M059J (cell line): Measurements from ENCODE around the gene B9D2. TPM values are rescaled to one million over a fixed set of nuclear protein-coding genes. Genes with fewer than 3 reads are reported as not detected.
"Not testable (repeated sequence)": the region's sequence is repeated elsewhere in the genome, so short reads cannot be mapped to it uniquely, and the experiment has no call there.

Experiments used
- DNase-seq: peaks from one replicate; pipeline ENCODE4 v3.0.0-alpha.2; 2012; ENCODE audit warnings: low read depth
- total RNA-seq: library from RNA; depleted of rRNA; stranded (reverse); fragments of >200 nt; shearing (Covaris generic); gene quantifications from 2 replicates; pipeline ENCODE4 v1.2.3, GENCODE V29; 2014

B9D2 gene
- total RNA-seq, 1 experiment from 2014 or later: 8.2 TPM

DNA sequence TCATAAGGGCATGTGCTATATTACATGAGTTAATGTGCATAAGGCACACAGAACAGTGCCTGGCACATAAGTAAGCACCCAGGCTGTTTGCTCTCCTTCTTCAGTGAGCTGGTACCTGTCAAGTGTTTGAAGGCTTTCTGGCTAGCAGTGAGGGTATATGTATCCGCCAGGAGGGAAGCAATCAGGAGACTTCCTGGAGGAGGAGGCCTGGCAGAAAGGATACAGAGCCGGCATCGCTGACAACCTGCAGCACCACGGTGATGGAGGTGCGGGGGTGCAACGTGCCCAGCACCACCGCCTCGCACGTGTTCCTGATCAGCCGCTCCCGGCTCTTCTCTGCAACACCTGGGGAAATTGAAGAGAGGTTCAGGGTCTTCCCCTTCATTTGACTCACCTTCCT is 27.7 kb upstream of the B9D2 start:
- no peak for DNase-seq

DNA sequence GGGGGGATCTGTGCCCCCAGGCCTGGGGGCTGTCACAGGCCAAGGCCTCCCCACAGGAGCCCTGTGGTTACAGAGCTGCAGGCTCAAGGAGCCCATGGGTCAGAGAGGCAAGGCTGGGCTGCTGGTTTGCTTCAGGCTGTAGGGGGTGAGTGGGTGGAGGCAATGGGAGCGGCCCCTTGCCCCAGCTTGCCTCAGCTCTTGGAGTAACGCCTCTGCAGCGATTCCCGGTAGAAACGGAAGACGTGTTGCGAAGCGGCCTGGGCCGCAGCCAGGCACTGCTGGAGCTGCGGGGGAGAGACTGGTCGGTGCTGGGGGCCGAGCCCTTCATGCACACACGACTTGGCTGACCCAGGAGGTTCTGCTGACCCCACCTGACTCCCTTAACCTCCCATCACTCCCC is 22.5 kb upstream of the B9D2 start:
- no peak for DNase-seq

DNA sequence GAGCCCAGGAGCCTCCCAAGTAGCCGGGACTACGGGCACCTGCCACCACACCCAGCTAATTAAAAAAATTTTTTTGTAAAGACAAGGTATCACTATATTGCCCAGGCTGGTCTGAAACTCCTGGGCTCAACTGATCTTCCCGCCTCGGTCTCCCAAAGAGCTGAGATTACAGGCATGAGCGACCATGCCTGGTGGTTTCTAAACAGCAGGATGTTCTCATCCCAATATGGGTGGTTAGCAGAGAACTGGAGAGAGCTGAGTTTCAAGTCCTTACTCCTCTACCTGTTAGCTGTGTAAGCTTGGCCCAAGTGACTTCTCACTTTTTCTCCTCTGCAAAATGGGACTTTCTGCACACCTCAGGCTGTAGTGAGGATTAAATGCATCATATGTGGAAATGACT is 20.4 kb upstream of the B9D2 start:
- DNase-seq: no peak

DNA sequence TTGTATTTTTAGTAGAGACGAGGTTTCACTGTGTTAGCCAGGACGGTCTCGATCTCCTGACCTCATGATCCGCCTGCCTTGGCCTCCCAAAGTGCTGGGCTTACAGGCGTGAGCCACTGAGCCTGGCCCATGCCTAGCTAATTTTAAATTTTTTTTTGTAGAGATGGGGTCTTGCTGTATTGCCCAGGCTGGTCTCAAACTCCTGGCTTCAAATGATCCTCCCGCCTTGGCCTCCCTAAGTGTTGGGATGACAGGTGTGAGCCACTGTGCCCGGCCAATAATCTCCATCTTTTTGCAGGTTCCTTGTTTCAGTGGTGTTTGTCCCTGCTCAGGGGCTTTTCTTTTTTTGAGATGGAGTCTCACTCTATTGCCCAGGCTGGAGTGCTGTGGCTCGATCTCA is 17.6 kb upstream of the B9D2 start:
- DNase-seq: not testable (repeated sequence)

DNA sequence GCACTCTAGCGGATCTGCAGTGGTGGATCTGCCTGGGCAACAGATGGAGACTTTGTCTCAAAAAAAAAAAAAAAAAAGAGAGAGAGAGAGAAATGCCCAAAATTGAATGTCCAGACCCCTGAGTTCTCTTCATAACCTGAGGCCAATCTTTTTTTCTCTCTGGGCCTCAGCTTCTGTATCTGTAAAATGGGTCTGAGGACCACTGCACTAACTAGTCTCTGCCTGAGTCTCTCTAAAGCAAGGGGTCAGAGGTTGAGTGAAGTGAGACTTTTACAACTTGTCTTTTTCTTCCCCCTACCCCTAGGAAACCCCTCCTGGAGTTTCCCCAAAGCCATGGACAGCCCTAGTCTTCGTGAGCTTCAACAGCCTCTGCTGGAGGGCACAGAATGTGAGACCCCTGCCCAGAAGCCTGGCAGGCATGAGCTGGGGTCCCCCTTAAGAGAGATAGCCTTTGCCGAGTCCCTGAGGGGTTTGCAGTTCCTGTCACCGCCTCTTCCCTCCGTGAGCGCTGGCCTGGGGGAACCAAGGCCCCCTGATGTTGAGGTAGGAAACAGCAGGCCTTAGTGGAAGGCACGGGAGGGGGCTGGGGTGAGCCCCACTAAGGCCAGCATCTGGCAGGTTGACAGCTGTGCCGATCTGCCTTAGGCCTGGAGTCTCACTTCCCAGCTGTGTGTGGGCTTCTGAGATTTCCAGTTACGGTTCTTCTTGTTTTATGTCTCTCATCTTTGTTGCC is 14.2 kb upstream of the B9D2 start:
- DNase-seq: no peak

DNA sequence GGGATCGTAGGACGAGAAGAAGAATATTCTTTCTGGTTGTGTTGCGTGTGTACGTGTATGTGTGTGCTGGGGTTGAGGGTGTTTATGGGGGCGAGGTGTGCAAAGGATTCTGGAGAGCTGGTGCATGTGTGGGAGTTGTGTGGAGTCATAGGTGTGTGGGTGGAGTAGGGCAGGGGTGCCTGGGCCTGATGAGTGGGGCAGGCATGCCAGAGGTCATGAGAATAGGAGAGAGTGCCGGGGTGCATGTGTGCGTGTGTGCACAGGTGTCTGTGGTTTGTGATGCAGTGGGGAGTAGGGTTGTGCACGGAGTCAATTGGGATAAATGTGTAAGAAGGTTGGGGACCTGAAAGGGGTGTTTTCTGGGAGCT is 13.0 kb upstream of the B9D2 start:
- DNase-seq: no peak

DNA sequence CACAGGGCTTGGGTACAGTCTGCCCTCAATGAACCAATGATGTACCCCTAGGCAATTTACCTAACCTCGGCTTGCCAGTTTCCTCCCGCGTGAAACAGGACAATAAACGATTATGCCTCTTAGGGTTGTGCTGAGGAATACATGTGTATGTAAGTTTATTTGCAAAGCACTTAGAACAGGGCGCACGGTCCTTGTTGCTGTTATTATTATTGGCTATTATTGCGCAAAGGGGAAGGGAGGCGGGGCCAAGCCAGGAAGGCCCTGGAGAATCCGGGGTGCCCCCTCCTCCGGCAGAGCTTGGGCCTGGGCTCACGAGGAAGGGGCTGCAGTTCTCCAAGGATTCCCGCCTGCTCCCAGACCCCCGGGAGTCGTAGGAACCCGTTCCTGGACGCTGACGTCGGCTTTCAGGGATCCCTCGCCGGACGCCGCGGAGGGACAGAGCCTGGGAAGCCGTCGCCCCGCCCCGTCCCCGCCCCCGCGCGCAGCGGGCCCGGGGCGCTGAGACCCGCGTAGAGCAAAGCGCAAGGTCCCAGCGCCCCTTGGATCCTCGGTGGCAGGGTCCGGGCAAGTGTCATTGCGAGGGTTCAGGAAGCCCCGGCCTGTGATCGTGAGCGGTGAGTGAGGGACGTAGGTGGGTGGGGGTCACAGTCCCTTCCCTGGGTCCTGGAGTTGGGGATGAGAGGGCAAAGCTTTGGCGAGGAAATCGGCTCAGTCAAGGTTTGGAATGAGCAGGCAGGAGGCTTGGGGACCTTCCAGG is 12.5 kb upstream of the B9D2 start, which contains the start of gene TMEM91:
TSS of gene TMEM91 (plus strand) at position 293 of the 757 bp plus-strand sequence. CDS start 1,777 bp downstream, outside the sequence.
- DNase-seq: no peak

DNA sequence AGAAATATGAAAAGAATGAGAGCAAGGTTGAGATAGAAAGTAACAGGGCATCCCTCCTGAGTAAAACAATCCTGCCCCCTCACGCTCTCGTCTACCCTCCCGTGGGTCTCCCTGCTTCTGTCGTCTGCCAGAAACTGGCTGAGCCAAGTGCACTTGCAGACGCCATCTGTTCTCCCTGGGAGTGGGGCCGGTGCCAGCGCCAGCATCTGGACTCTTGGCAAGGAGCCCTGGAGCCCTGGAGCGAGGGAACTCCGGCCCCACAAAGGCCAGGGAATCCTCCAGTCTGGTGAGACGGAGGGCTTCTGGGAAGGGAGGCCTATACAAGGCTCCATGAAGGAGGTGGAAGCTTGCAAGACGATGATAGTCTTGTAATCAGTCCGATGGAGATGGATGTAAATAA is 10.0 kb upstream of the B9D2 start:
- peak; percentile 87 for DNase-seq

DNA sequence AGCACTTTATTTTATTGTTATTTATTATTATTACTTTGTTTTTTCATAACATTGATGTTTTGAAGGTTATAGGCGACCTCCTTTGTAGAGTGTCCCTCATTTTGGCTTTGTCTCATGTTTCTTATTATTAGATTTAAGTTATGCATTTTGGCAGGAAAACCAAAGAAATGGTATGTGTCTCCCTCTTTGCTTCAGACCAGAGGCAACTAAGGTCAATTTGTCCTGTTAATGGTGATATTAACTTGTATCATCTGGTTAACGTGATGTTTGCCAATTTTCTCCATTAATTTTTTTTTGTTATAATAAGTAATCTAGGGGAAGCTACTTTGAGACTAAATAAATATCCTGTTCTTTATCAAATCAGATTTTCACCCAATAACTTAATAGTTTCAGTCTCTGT is 8.6 kb upstream of the B9D2 start:
- no peak for DNase-seq

DNA sequence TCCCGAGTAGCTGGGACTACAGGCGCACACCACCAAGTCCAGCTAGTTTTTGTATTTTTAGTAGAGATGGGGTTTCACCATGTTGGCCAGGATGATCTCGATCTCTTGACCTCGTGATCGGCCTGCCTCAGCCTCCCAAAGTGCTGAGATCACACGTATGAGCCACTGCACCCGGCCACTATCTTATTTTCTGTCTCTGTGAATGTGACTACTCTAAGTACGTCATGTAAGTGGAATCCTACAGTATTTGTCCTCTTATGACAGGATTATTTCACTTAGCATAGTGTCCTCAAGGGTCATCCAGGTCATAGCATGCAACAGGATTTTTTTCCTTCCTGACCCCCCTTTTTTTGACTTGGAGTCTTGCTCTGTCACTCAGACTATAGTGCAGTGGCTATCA is 7.6 kb upstream of the B9D2 start:
- no peak for DNase-seq

DNA sequence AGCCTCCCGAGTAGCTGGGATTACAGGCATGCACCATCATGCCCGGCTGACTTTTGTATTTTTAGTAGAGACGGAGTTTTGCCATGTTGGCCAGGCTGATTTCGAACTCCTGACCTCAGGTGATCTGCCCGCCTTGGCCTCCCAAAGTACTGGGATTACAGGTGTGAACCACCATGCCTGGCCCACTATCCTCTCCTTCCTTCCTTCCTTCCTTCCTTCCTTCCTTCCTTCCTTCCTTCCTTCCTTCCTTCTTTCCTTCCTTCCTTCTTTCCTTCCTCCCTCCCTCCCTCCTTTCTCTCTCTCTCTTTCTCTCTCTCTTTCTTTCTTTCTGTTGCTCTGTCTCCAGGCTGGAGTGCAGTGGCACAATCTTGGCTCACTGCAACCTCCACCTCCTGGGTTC is 7.2 kb upstream of the B9D2 start:
- DNase-seq: not testable (repeated sequence)

DNA sequence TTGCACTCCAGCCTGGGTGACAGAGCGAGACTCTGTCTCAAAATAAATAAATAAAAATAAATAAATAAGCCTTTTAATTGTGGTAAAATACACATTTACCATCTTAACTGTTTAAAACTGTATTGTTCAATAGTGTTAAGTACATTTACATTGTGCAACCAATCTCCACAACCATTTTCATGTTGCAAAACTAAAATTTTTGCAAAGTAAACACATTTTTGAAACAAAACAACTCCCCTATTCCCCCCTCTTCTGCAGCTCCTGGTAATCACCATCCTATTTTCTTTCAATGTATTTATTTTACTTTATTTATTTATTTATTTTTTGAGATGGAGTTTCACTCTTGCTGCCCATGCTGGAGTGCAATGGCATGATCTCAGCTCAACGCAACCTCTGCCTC is 5.8 kb upstream of the B9D2 start:
- DNase-seq: no peak

DNA sequence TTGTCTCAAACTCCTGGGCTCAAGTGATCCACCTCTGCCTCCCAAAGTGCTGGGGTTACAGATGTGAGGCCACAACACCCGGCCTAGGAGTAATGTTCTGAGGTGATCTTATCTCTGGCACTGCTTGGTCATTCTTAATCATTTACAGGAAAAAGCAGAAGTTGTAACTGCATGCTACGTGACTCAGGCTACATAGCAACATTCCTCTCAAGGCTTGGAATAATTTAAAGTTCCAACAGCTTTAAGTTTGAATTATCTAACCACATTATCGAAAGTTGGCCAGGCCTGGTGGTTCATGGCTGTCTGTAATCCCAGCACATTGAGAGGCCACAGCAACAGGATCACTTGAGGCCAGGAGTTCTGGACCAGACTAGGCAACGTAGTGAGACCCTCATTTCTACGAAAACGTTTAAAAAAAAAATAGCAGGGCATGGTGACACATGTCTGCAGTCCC is 3.9 kb upstream of the B9D2 start:
- peak; percentile 92 for DNase-seq

DNA sequence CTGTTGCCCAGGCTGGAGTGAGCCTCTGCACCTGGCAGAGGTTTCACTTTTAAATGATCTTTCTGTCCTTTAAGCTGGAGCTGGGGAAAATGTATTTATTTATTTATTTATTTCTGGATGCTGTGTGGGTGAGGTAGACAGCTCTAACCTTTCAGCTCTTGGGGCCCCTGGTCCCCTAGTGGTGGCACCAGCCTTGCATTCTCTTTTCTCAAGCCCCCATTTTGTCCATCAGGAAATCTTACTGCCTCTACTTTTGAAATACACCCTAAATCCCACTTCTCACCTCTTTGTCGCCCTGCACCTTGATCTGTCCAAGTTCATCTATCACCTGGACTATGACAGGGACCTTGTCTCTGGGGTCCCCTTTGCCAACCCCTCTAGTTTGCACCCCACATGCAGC is 2.1 kb upstream of the B9D2 start:
- DNase-seq: no peak

DNA sequence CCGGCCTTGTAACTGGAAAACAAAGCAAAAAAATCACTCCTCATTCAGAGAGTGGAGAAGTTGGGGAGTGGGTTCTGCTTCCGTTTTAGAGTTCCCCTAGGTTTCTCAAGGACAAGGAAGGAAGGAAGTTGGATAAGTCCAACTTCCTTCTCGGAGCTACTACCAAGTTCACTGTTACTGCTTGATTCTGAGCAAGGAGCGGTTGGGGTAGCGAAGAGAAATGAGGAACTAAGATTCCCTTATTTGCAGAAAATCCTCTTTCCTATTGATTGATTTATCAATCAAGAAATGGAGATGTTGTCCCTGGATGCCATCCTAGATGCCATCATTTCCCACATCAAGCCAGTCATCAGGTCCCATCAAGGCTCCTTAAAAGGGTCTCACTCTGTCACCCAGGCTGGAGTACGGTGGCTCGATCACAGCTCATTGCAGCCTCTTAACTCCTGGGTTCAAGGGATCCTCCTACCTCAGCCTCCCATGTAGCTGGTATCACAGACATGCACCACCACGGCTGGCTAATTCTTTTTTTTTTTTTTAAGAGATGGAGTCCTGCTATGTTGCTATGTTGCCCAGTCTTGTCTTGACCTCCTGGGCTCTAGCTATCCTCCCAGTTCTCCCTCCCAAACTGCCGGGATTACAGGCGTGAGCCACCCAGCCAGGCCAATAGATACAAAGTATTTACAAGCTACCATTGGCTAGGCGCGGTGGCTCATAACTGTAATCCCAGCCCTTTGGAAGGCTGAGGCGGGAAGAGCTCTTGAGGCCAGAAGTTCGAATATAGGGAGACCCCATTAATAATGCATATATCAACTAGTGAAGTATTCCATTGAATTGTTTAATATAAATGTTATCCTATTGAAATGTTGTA is 809 bp upstream of the B9D2 start:
- DNase-seq: no peak

DNA sequence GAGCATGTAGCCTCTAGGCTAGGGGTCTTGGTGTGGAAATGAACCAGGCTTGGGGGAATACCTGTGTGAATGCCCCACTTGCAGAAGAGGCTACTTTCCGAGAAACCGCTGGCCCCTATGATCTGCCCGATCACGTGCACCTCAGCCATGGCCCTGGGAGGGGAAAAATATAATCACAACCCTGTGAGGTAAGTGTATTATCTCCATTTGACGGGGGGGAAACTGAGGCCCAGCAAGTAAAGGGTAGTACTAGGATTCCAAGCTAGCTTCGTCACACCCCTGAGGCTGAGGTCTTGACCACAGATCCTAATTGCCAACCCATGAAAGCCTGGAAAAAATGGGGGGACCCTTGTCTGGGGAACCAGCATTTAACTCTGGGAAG is 587 bp downstream of the B9D2 start:
- DNase-seq: no peak

DNA sequence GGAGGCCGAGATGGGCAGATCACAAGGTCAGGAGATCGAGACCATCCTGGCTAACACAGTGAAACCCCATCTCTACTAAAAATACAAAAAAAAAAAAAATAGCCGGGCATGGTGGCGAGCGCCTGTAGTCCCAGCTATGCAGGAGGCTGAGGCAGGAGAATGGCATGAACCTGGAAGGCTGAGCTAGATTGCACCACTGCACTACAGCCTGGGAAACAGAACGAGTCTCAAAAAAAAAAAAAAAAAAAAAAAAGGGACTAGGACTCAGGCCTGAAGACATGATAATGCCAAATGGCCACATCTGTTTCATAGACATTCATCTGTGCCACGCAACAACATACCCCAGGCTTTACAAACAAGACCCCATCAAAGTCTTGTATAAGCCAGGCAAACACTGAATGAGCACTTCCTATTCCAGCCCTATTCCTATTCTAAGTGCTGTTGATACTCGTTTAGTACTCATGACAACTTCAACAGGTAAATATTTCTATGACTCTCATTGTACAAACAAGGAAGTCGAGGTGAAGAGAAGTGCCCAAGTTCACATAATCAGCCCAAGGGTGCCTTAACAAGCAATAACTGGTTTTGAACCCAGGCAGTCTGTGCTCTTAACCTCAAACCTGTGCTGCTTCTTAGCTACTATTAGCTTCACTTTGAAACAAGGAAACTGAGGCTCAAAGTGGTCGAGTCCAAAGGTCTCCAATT is 1.7 kb downstream of the B9D2 start:
- DNase-seq: peak; percentile 20

DNA sequence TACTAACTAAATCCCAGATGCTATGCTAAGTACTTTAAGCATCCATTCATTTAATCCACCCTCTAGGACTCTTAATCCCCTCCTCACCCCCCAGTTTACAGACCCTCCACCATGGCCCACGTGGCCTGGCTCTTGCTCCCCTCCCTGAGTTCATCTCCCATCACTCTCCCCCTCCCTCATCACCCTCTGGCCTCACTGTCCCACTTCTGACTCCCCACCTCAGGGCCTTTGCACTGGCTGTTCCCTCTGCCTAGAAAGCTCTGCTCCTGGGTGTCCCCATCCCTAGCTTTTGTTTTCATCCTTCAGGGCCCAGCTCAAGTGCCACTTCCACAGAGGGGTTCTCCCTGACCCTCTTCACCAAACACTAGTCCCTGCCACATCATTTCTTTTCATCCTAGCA is 4.2 kb downstream of the B9D2 start:
- no peak for DNase-seq

DNA sequence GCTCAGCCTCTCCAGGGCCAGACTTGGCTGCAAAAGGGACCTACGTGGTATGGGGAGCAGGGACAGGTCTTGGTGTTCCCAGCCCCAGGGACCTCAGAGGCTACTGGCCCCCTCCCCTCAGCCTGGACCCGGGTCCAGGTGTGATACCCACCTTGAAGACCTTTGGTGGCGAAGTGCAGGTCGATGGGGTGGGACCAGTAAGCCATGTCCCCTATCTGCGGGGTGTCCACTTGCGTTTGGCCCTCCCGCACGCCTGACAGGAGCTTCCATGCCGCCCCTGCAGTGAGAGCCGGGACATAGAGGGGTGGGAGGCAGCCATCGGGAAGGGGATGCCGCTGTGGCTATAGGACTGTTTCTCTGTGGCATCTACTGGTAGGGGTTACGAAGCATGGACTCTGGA is 6.2 kb downstream of the B9D2 start:
- DNase-seq: no peak

DNA sequence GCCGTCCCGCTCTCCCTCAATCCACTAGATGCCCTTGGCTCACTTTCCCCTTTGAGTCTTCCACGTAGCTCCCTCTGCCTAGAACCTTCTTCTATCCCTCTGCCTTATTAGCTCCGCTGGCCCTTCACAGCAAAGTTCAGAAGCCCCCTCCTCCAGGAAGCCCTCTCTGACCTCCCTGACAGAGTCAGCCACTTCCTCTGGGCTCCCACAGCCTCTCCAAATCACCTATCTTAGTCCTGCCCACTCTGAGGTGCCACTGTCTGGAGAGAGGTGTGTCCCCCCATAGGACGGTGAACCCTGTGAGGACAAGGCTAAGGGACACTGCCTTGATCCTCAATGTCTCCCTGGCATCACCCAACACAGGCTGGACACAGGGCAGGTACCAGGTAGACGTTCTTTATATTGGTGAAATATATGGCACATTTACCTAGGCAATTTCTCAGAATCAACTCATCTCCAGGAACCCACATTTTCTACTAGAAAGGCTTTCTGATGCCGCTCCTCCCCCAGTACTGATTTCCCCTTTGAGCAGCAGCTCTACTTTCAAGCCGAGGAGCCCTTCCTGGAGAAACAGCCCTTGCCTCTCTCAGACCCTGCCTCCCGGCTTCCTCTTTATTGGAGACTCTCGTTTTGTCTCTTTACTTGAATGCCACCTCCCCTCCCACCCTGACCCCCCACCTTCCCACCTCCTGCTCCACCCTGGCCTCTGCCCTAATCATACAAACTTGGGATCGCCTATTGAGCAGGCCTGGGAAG is 6.8 kb downstream of the B9D2 start:
- no peak for DNase-seq

DNA sequence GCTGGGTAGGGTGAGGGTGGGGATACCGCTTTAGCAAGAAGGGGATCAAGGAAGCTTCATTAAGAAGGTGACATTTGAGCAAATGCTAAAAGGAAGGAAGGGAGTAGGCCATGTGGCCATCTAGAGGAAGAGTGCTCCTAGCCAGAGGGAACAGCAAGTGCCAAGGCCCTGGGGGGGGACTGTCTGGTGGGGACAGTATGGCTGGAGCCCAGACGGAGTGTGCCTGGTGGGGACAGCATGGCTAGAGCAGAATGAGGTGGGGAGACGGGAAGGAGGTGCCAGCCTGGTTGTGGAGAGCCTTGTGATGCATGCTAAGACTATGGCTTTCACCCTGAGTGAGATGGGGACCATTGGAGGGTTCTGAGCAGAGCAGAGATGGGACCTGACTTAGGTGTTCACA is 8.1 kb downstream of the B9D2 start:
- DNase-seq: no peak
